H1 (cell line): ENCODE data around the gene SF3B6. TPM values are rescaled to one million over a fixed set of nuclear protein-coding genes. Genes with fewer than 3 reads are reported as not detected.

ENCODE experiments used
- EP300 ChIP-seq, 2 experiments: IDR thresholded peaks; 1 replicate in 1 of 2; 2 replicates in 1 of 2; pipeline ENCODE4 v1.6.1; 2011 to 2012; ENCODE audit warnings: low read depth in 2 of 2, low read length in 2 of 2, mild to moderate bottlenecking in 2 of 2, borderline replicate concordance in 1 of 2, inconsistent platforms in 1 of 2, moderate library complexity in 1 of 2
- GABPA ChIP-seq: IDR thresholded peaks from 2 replicates; pipeline ENCODE4 v1.6.1; 2011; ENCODE audit warnings: mild to moderate bottlenecking, low read length, moderate library complexity, borderline replicate concordance; ENCODE audit not compliant: insufficient read depth
- SAP30 ChIP-seq: fragments of 300-600 bp; sonication (generic); IDR thresholded peaks from 2 replicates; pipeline ENCODE4 v1.7.1; 2012; ENCODE audit warnings: low read length, moderate library complexity, mild to moderate bottlenecking, inconsistent platforms; ENCODE audit not compliant: insufficient read depth, insufficient replicate concordance
- SIX5 ChIP-seq: IDR thresholded peaks from 2 replicates; pipeline ENCODE4 v1.6.1; 2011; ENCODE audit warnings: mild to moderate bottlenecking, low read depth, low read length
- SRF ChIP-seq: IDR thresholded peaks from 2 replicates; pipeline ENCODE4 v1.6.1; 2011; ENCODE audit warnings: mild to moderate bottlenecking, low read depth, low read length, moderate library complexity
- polyA plus RNA-seq, 7 experiments: library from polyadenylated mRNA; depleted of rRNA in 3 of 7; stranded (reverse) in 5 of 7; unstranded in 2 of 7; fragments of >200 nt in 5 of 7; fragments of 200-250 nt in 2 of 7; gene quantifications; 1 replicate in 5 of 7; 2 replicates in 1 of 7; 4 replicates in 1 of 7; pipeline versions ENCODE4 v1.2.1 to v1.2.3, GENCODE V29; 2011 to 2013; ENCODE audit warnings: missing spikeins in 2 of 7, mixed read lengths in 2 of 7
- total RNA-seq: library from RNA; stranded (reverse); fragmentation: NEBNext Ultra II Directional; extraction: Animal tissue kit (Norgen Biotek cat#: 25700); gene quantifications from 2 replicates; pipeline ENCODE4 v1.2.1, GENCODE V29; 2021

SF3B6 gene
- total and polyA plus RNA-seq, 2 of the 8 experiments (the other 6 are each of a cell fraction or from before 2014, with no cell fraction given), result 126 to 155 TPM

- TF ChIP-seq SRF, result no peak
- TF ChIP-seq SIX5, result no peak
- TF ChIP-seq GABPA, result no peak
- TF ChIP-seq SAP30, result no peak
- TF ChIP-seq EP300 (IDR thresholded peaks at IDR 0.05; ENCODE audit: borderline replicate concordance in 1 of 2, low read depth in 2 of 2, low read length in 2 of 2), result no peak
Observed at GRCh38 chr2:24073816-24074215, 2.3 kb downstream of the SF3B6 start (continued).
